Neural cell (in vitro differentiated cells): ENCODE results near the gene CDK1. TPM values are rescaled to one million over a fixed set of nuclear protein-coding genes. Genes with fewer than 3 reads are reported as not detected.

Source experiments
- H2AFZ ChIP-seq: fragments of 200-600, 300-800 bp; sonication (generic), shearing (Covaris generic); 2 replicates; pipeline ENCODE4 v1.6.0; 2014; ENCODE audit warnings: low read depth, mild to moderate bottlenecking, antibody characterized with exemption, low read length, moderate library complexity
- H3F3A ChIP-seq: fragments of 200-600 bp; shearing (Covaris generic); 2 replicates; pipeline ENCODE4 v1.6.1; 2016; ENCODE audit warnings: mild to moderate bottlenecking, moderate library complexity, mixed read lengths, antibody characterized with exemption, low read length; ENCODE audit not compliant: insufficient read depth, poor library complexity, severe bottlenecking
- H3K27ac ChIP-seq: fragments of 200-600, 300-800 bp; sonication (generic), shearing (Covaris generic); 2 replicates; pipeline ENCODE4 v1.5.1; 2014; ENCODE audit warnings: mild to moderate bottlenecking, low read length, moderate library complexity
- H3K27me3 ChIP-seq: fragments of 300-800, 200-600 bp; sonication (generic), shearing (Covaris generic); 2 replicates; pipeline ENCODE4 v1.6.0; 2014; ENCODE audit warnings: mild to moderate bottlenecking, low read depth, low read length, moderate library complexity; ENCODE audit not compliant: insufficient read depth
- H3K36me3 ChIP-seq: fragments of 300-800, 200-600 bp; sonication (generic), shearing (Covaris generic); 2 replicates; pipeline ENCODE4 v1.5.1; 2014; ENCODE audit warnings: mild to moderate bottlenecking, antibody characterized with exemption, low read length, moderate library complexity; ENCODE audit not compliant: insufficient read depth
- H3K4me2 ChIP-seq: fragments of 300-800, 200-600 bp; sonication (generic), shearing (Covaris generic); 2 replicates; pipeline ENCODE4 v1.6.0; 2014; ENCODE audit warnings: mild to moderate bottlenecking, low read length
- H3K4me3 ChIP-seq: fragments of 300-800, 200-600 bp; sonication (generic), shearing (Covaris generic); 2 replicates; pipeline ENCODE4 v1.5.1; 2014; ENCODE audit warnings: mild to moderate bottlenecking, low read length, moderate library complexity
- H3K79me2 ChIP-seq: fragments of 200-600 bp; shearing (Covaris generic); replicated peaks from 2 replicates; pipeline ENCODE4 v1.6.0; 2014; ENCODE audit warnings: mild to moderate bottlenecking, low read length, moderate library complexity; ENCODE audit not compliant: insufficient read depth
- H3K9ac ChIP-seq: fragments of 300-800, 200-600 bp; sonication (generic), shearing (Covaris generic); 2 replicates; pipeline ENCODE4 v1.6.1; 2016; ENCODE audit warnings: mild to moderate bottlenecking, low read length, mixed read lengths
- H3K9me2 ChIP-seq: fragments of 200-600 bp; shearing (Covaris generic); 2 replicates; pipeline ENCODE4 v1.6.1; 2016; ENCODE audit warnings: mild to moderate bottlenecking, low read length, mixed read lengths; ENCODE audit not compliant: insufficient read depth
- H3K9me3 ChIP-seq: fragments of 200-600, 300-800 bp; sonication (generic), shearing (Covaris generic); 2 replicates; pipeline ENCODE4 v1.6.1; 2016; ENCODE audit warnings: mild to moderate bottlenecking, mixed run types, low read length, moderate library complexity, mixed read lengths
- H4K20me1 ChIP-seq: fragments of 200-600 bp; shearing (Covaris generic); 2 replicates; pipeline ENCODE4 v1.6.1; 2016; ENCODE audit warnings: mild to moderate bottlenecking, mixed run types; ENCODE audit not compliant: insufficient read depth
- CTCF ChIP-seq: fragments of 450-650 bp; IDR thresholded peaks from 2 replicates; pipeline ENCODE4 v1.5.1; 2014; ENCODE audit warnings: antibody characterized with exemption, mild to moderate bottlenecking, moderate library complexity; ENCODE audit not compliant: poor library complexity, severe bottlenecking
- EP300 ChIP-seq: fragments of 450-650 bp; conservative IDR thresholded peaks from 2 replicates; pipeline ENCODE4 v1.6.1; 2014; ENCODE audit warnings: antibody characterized with exemption, mild to moderate bottlenecking, moderate library complexity; ENCODE audit not compliant: poor library complexity, severe bottlenecking
- EZH2 ChIP-seq: fragments of 200-600, 300-800 bp; shearing (Covaris generic), sonication (generic); IDR thresholded peaks from 2 replicates; pipeline ENCODE4 v1.6.1; 2014; ENCODE audit warnings: antibody characterized with exemption, low read length, borderline replicate concordance, mild to moderate bottlenecking; ENCODE audit not compliant: insufficient read depth, poor library complexity, severe bottlenecking
- MXI1 ChIP-seq: fragments of 450-650 bp; conservative IDR thresholded peaks from 2 replicates; pipeline ENCODE4 v1.6.1; 2014; ENCODE audit warnings: antibody characterized with exemption, mild to moderate bottlenecking; ENCODE audit not compliant: poor library complexity, severe bottlenecking
- POLR2AphosphoS5 ChIP-seq: IDR thresholded peaks from 2 replicates; pipeline ENCODE4 v1.6.1; 2012
- RAD21 ChIP-seq: fragments of 450-650 bp; conservative IDR thresholded peaks from 2 replicates; pipeline ENCODE4 v1.6.1; 2014; ENCODE audit warnings: antibody characterized with exemption, mild to moderate bottlenecking, moderate library complexity
- REST ChIP-seq: IDR thresholded peaks from 2 replicates; pipeline ENCODE4 v1.6.1; 2012; ENCODE audit warnings: borderline replicate concordance
- SMC3 ChIP-seq: fragments of 450-650 bp; conservative IDR thresholded peaks from 2 replicates; pipeline ENCODE4 v1.6.1; 2014; ENCODE audit warnings: antibody characterized with exemption, mild to moderate bottlenecking, moderate library complexity; ENCODE audit not compliant: poor library complexity
- TAF1 ChIP-seq: IDR thresholded peaks from 2 replicates; pipeline ENCODE4 v1.6.1; 2012; ENCODE audit warnings: low read depth
- polyA plus RNA-seq: library from polyadenylated mRNA; depleted of rRNA; stranded (reverse); fragments of >200 nt; gene quantifications from 2 replicates; pipeline ENCODE4 v1.2.3, GENCODE V29; 2014

Gene CDK1
- polyA plus RNA-seq, 1 donor from 2014 or later = 4.0 TPM

- H3K27ac ChIP-seq = no peak overlapping the region
- TF ChIP-seq EP300 (no peak), TAF1 (no peak), REST (no peak), EZH2 (no peak), SMC3 (no peak), MXI1 (no peak), POLR2AphosphoS5 (no peak), CTCF (no peak), RAD21 (no peak)
- H4K20me1 ChIP-seq = no peaks in the 10 kb centered on the region
- no peaks in the 10 kb centered on the region for H3K79me2 ChIP-seq
- no peaks in the 10 kb centered on the region for H3K36me3 ChIP-seq
- H3K9me2 ChIP-seq = no peaks in the 10 kb centered on the region
- H3F3A ChIP-seq = no peaks in the 10 kb centered on the region
- H3K27me3 ChIP-seq = no peaks in the 10 kb centered on the region
- no peak overlapping the region for H2AFZ ChIP-seq
- no peak overlapping the region for H3K4me2 ChIP-seq
- H3K9me3 ChIP-seq = no peaks in the 10 kb centered on the region
- H3K4me3 ChIP-seq = no peak overlapping the region
- H3K9ac ChIP-seq = no peak overlapping the region
Observed at GRCh38 chr10:60796481-60796880, 18.2 kb downstream of the CDK1 start.

- no peak overlapping the region for H3K27ac ChIP-seq
- H2AFZ ChIP-seq = no peak overlapping the region
- no peak overlapping the region for H3K4me3 ChIP-seq
- H3K4me2 ChIP-seq = no peak overlapping the region
- H3K36me3 ChIP-seq = no peaks in the 10 kb centered on the region
- H3K79me2 ChIP-seq = no peaks in the 10 kb centered on the region
- no peak for TF ChIP-seq RAD21
- TF ChIP-seq EP300 = no peak
- TF ChIP-seq MXI1 = no peak
- no peaks in the 10 kb centered on the region for H3F3A ChIP-seq
- no peaks in the 10 kb centered on the region for H3K9me2 ChIP-seq
- no peaks in the 10 kb centered on the region for H4K20me1 ChIP-seq
- H3K27me3 ChIP-seq = no peaks in the 10 kb centered on the region
- no peaks in the 10 kb centered on the region for H3K9me3 ChIP-seq
- H3K9ac ChIP-seq = no peak overlapping the region
Observed at GRCh38 chr10:60797200-60797599, 18.9 kb downstream of the CDK1 start.

DNA sequence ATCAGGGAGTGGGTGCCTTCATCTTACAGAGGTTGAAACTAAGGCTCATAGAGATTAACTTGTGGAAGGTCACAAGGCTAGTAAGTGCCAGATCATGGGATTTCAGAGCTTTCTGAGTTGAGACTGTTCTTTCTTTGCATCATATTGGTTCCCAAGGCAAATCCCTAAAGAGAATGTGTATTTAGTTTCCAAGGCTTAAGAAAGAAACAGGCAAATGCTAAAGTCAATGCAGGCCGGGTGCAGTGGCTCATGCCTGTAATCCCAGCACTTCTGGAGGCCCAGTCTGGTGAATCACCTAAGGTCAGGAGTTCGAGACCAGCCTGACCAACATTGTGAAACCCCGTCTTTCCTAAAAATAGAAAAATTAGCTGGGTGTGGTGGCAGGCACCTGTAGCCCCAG is 19.8 kb downstream of the CDK1 start:
- Histone ChIP-seq H3K36me3 (no peaks in the 10 kb centered on the region), H3K27ac (no peak overlapping the region)
- TF ChIP-seq SMC3 (no peak), TAF1 (no peak), MXI1 (no peak), RAD21 (no peak), CTCF (no peak), EP300 (no peak), EZH2 (no peak), REST (no peak), POLR2AphosphoS5 (no peak)

More for the DNA sequence above, 19.8 kb downstream of the CDK1 start:
- no peak overlapping the region for H2AFZ ChIP-seq
- no peaks in the 10 kb centered on the region for H3K79me2 ChIP-seq
- H3K9me2 ChIP-seq = no peaks in the 10 kb centered on the region
- no peak overlapping the region for H3K4me2 ChIP-seq
- no peaks in the 10 kb centered on the region for H3K9me3 ChIP-seq
- no peaks in the 10 kb centered on the region for H3F3A ChIP-seq
- H3K27me3 ChIP-seq = no peaks in the 10 kb centered on the region
- no peaks in the 10 kb centered on the region for H4K20me1 ChIP-seq
- no peak overlapping the region for H3K9ac ChIP-seq
- no peak overlapping the region for H3K4me3 ChIP-seq
